HG02759 (cell line): ENCODE measurements around the gene SHISA9.

Experiments used
- ATAC-seq: cut with Tn5 transposase; IDR thresholded peaks from one replicate; pipeline ENCODE4 v1.9.1; 2021; ENCODE audit warnings: mild to moderate bottlenecking, moderate library complexity; ENCODE audit not compliant: unreplicated experiment

SHISA9 gene

GRCh38 chr16:13063457-13063856 lies 162.1 kb downstream of the SHISA9 start:
- ATAC-seq: no peak

- no peak for ATAC-seq
Observed at GRCh38 chr16:13064821-13065220, 163.4 kb downstream of the SHISA9 start.

DNA sequence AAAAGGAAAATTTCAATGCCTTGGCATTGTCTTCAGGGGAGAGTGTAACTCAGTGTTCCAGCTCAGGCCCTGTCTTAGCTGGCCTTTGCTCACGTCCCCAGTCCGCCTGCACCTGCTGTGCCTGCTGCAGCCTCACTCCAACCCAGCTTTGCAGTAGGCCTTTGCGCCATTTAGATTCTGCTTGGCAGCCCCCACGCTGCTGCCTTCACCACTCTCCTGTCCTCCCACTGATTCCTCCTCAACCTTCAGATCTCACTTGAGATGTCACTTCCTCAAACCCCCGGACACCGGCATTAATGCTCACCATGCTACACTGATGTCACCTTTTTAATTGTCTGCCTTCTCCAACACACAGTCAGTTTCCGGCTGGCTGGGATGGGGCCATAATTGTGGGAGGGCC lies 166.2 kb downstream of the SHISA9 start:
- ATAC-seq: no peak

GRCh38 chr16:13068912-13069583 lies 167.7 kb downstream of the SHISA9 start:
- no peak for ATAC-seq

GRCh38 chr16:13070268-13070667 lies 168.9 kb downstream of the SHISA9 start:
- ATAC-seq: no peak

DNA sequence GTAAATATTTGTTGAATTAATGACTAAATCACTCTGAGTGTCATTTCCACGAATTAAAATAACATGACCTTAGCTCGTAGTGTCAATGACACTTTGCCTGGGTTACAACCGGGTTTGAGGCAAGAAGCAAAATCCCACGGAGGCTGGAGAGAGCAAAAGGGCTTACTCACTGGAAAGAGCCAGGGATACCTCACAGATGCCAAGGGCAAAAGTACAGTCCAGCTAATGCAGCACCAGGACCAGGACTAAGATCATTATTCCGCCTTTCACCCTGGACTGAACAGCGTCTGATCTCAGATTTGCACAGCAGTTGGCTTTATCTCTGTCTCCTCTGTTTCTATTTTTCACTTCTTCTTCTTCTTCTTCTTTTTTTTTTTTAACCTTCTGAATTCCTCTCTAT lies 175.5 kb downstream of the SHISA9 start:
- no peak for ATAC-seq

GRCh38 chr16:13077816-13078215 lies 176.4 kb downstream of the SHISA9 start:
- no peak for ATAC-seq

GRCh38 chr16:13080531-13080930 lies 179.1 kb downstream of the SHISA9 start:
- ATAC-seq: no peak

DNA sequence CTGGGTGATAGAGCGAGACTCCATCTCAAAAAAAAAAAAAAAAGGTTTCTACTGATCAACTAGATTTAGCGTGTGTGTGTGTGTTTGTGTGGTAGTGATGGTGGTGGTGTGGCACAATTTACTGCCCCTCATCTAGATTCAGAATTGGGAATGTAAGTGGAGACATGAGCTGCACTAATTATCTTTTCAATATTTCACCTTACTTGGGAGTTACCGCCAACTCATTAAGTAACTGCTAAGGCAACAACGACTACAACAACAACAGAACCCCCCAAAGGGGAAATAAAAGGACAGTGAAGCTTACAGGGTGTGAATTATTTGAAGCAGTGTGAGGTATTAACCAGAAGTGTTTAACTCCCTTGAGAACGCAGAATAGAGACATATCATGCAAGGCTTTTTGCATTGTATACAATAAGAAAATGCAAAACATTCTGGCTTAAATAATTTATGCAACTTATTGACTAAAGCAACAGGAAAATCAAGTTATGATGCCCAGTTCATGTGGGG lies 180.5 kb downstream of the SHISA9 start:
- ATAC-seq: no peak

- no peak for ATAC-seq
Observed at GRCh38 chr16:13083681-13084080, 182.3 kb downstream of the SHISA9 start.

- ATAC-seq: no peak
Observed at GRCh38 chr16:13084331-13084730, 182.9 kb downstream of the SHISA9 start.

DNA sequence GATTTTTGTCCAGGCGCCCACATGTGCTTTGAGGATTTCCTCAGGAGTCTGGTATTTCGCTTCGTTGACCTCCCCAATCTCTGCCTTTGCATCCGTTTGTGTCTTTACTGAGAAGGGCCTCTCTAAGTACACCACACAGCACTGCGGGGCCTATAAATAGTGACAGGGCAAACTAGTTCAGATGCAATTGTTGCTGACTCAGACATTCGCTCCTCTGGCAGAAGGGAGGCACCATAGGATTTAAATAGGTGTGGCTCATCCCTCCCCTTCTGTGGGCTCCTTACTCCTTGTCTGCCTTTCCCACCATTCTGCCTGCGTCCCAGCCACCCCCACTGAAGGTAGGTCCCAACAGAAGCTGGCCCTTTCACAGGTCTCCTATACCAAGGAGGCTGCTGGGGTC lies 192.3 kb downstream of the SHISA9 start:
- ATAC-seq: no peak

DNA sequence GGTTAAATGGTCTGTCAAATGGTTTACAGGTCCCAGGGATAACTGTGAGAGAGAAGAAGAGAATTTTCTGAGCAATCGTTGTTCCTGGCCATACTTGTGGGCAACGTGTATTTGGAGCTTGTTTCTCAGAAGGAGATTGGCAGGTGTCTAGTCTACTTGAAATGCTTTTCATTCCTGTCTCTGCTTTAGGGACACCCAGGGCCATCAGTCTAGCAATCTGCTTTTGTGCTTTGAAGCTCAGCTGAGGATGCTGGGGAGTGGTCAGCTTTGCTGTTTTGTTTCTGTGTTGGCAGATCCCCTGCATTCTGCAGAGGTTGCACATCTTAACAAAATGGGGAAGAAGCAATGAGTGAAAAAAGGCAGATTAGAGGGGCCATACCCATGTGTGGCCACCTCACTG lies 193.7 kb downstream of the SHISA9 start:
- no peak for ATAC-seq

DNA sequence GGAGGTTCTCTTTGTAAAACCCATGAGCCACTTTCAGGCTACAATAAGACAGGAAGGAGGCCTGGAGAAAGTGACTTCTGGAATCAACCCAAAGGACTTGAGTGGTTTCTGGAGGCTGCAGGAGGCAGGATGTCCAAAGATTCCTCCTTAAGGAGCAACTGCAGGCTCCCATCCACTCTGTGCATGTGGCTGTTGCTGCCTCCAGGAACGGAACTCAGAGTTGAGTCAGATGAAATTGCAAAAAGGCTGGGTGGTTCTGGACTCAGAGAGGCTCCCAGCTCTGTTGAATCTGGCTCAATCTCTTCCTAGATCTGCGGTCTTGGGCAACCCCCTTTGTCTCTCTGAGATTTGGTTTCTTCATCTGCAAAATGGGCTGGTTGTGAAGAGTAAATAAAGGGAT lies 197.1 kb downstream of the SHISA9 start:
- ATAC-seq: no peak

GRCh38 chr16:13099822-13100221 lies 198.4 kb downstream of the SHISA9 start:
- no peak for ATAC-seq

DNA sequence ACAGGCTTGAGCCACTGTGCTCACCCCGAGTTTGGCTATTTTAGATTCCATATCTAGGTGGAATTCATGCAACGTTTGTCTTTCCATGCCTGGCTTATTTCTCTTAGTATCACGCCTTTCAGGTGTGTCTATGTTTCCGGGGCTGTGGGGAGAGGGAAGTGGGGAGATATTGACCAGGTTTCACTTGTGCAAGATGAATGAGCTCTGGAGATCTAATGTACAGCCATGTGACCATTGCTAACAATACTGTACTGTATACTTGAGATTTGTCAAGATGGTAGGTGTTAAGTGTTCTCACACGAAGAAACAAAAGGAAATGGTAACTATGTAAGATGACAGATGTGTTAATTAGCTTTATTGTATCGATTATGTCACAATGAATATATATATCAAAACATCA lies 199.6 kb downstream of the SHISA9 start:
- ATAC-seq: no peak

DNA sequence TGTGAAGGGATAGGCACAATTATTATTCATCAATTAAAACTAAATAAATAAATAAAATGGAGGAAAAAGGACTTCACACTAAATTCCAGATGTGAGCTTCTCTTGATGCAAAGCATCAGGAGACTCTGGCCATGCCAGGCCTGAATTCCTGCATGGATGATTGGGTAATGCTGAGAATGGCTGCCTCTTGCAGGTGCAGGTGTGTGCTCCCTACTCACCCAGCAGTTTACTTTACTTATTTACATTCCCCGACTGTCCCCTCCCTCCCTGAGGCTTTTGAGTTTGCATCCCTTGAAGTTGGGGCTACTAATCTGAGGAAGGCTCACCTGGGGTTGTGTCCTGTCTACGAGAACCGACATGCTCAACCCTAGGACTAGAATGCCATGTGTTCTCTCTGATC lies 200.4 kb downstream of the SHISA9 start:
- ATAC-seq: no peak

DNA sequence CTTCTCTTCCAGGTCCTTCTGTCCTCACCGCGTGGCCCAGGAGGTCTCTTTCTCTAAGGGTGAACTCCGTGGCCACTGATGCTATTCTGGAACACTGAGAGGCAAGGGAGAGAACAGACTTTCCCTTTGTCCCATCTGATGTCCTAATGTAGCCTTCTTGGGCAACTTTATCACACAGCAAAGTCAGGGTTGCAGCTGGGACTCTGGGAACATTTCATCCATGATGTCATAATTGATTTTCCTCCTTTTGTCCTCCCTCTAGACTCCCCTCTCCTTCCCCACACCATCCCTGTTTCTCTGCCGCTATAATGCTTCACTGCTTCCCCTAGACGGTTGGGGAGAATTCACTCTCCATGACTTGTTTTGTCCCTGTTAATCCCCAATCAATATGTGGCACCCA lies 201.0 kb downstream of the SHISA9 start:
- no peak for ATAC-seq

DNA sequence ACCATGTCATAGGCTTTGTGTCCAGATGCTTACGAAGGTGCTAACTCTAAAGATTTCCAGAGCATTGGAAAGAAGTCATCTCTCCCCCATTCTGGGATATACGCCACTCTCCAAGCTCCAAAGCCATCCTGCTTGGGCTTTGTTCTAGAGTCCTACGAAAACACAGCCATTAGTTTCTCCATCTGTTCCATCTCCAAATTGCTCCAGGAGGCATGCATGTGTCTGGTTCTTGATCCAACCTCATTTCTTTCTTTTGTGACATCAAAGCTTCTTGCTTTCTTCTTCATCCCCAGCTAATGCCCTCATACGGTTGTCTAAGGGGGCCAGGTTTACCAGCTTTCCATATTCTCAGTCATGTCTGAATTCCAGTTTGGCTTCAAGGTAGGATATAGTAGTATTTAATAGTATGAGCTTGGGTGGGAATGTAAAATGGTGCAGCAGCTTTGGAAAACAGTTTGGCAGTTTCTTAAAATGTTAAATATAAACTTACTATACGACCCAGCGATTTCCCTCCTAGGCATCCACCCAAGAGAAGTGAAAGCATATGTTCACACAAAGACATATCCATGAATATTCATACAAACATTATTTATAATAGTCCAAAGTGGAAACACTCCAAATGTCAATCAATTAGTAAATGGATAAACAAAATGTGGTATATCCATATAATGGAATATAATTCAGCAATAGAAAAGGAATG lies 202.6 kb downstream of the SHISA9 start:
- no peak for ATAC-seq

- no peak for ATAC-seq
Observed at GRCh38 chr16:13104772-13105171, 203.4 kb downstream of the SHISA9 start.

- ATAC-seq: no peak
Observed at GRCh38 chr16:13105427-13105826, 204.0 kb downstream of the SHISA9 start.

DNA sequence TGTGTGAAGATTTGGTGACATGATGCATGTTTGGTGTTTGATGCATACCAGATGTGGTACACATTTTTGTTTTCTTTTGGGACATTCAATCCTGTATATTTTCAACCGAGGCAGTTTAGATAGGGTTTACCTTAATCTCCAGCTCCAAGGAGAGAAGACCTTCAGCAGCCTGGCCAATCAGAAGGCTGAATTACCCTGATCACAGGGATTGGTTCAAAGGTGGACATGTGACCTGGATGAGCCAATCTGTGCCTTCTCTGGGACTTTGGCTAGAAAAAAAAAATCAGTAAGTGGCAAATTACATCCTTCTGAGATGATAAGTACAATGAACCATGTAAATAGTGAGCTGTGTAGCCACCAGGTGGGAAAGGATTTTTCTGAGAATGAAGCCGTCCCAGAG lies 205.1 kb downstream of the SHISA9 start:
- ATAC-seq: no peak

GRCh38 chr16:13108126-13108525 lies 206.7 kb downstream of the SHISA9 start:
- ATAC-seq: no peak
